Measurements from ENCODE around the gene RBM33. TPM values are rescaled to one million over a fixed set of nuclear protein-coding genes. Genes with fewer than 3 reads are reported as not detected.
A peak's percentile ranks its signal among the peaks of the same experiment; 100 is the strongest.

RBM33 gene
- total and polyA plus RNA-seq, 2 of the 4 experiments (the other 2 are of a cell fraction), result 7.3 to 10.8 TPM

- H2BK120ac ChIP-seq (ENCODE audit: low read depth, low read length), result no peak overlapping the region
- intact Hi-C loops (cut with micrococcal nuclease) (no loop called here), dilution Hi-C loops (cut with HindIII; ENCODE audit: low sequenced_read_pairs, unreplicated experiment) (no loop called here), in situ Hi-C loops (cut with MboI; ENCODE audit: low sequenced_read_pairs) (no loop called here)
- H3K79me1 ChIP-seq (ENCODE audit: low read depth in 1 of 2, low read length in 2 of 2), result no peaks in the 10 kb centered on the region
- H3K56ac ChIP-seq (ENCODE audit: extremely low read depth, insufficient read depth, low read length), result no peak overlapping the region
- 13% methylated on average over 7 of the region's 11 CpGs; no CpG with 5 or more reads in 1 of the 2 experiments for WGBS, 2 experiments (ENCODE audit: extremely low coverage in 2 of 2, insufficient read length in 1 of 2)
- H3K18ac ChIP-seq (ENCODE audit: low read depth, low read length), result no peak overlapping the region
- no peak overlapping the region for H4K5ac ChIP-seq (ENCODE audit: low read depth, low read length)
- H3K4me1 ChIP-seq (ENCODE audit: control insufficient read depth, insufficient read depth, low read length), result no peaks in the 10 kb centered on the region
- H3K9me3 ChIP-seq (ENCODE audit: control insufficient read depth, insufficient read depth, low read length), result no peaks in the 10 kb centered on the region; the same call in 1 of the 2 replicates
- no peak overlapping the region for H3K14ac ChIP-seq (replicated peaks; ENCODE audit: low read depth, low read length)
- no peak overlapping the region for H3K4me2 ChIP-seq (ENCODE audit: low read depth, low read length)
- no TSS peak for BruUV-seq (replicated peaks)
- H2BK15ac ChIP-seq (ENCODE audit: low read depth, low read length), result no peak overlapping the region
- H4K91ac ChIP-seq (ENCODE audit: insufficient read depth, low read depth, low read length), result no peak overlapping the region
- peaks cover 6% of the 10 kb centered on the region for H3K27me3 ChIP-seq (ENCODE audit: control insufficient read depth, insufficient read depth, low read length)
- peak overlapping the region; percentile 41 for H2AFZ ChIP-seq (replicated peaks; ENCODE audit: low read length, poor library complexity)
- ATAC-seq (ENCODE audit: low read depth) (no peak), DNase-seq (no peak)
- H2AK9ac ChIP-seq (replicated peaks; ENCODE audit: low read depth, low read length, poor library complexity), result no peak overlapping the region
- H3K4ac ChIP-seq (ENCODE audit: low read depth, low read length), result no peak overlapping the region
- no peak overlapping the region for H4K8ac ChIP-seq (ENCODE audit: low read depth in 2 of 2, low read length in 2 of 2)
- H3K36me3 ChIP-seq (ENCODE audit: control insufficient read depth, insufficient read depth, low read length), result no peaks in the 10 kb centered on the region
- ChIA-PET POLR2A (ENCODE audit: unreplicated experiment) (no interaction called here), CTCF (no interaction called here)
- H2AK5ac ChIP-seq (ENCODE audit: low read depth, low read length), result no peak overlapping the region
- TF ChIP-seq BHLHE40 (IDR thresholded peaks at IDR 0.05; ENCODE audit: low read depth, low read length) (no peak), ELK1 (IDR thresholded peaks at IDR 0.05; ENCODE audit: borderline replicate concordance, low read depth, low read length) (no peak), POLR2A (IDR thresholded peaks at IDR 0.05; ENCODE audit: low read depth, low read length) (no peak), NFE2L2 (IDR thresholded peaks at IDR 0.05; ENCODE audit: low read depth, low read length) (no peak), FOS (IDR thresholded peaks at IDR 0.05; ENCODE audit: low read depth, low read length) (no peak), CHD1 (IDR thresholded peaks at IDR 0.05; ENCODE audit: low read depth, low read length) (no peak), USF2 (IDR thresholded peaks at IDR 0.05; ENCODE audit: low read depth, low read length) (no peak), RFX5 (IDR thresholded peaks at IDR 0.05; ENCODE audit: low read depth, low read length) (no peak), RCOR1 (IDR thresholded peaks at IDR 0.05; ENCODE audit: insufficient replicate concordance, low read length) (no peak), MAFK (IDR thresholded peaks at IDR 0.05; ENCODE audit: low read depth, low read length) (no peak), MAZ (IDR thresholded peaks at IDR 0.05; ENCODE audit: borderline replicate concordance, low read depth, low read length) (no peak), MXI1 (IDR thresholded peaks at IDR 0.05; ENCODE audit: borderline replicate concordance, low read depth, low read length) (no peak), CEBPB (IDR thresholded peaks at IDR 0.05; ENCODE audit: low read depth, low read length) (no peak)
- H4K20me1 ChIP-seq (ENCODE audit: insufficient read depth, low read length), result no peaks in the 10 kb centered on the region
- H3K27ac ChIP-seq (ENCODE audit: insufficient read depth, low read length), result no peak overlapping the region
- H3K9ac ChIP-seq (ENCODE audit: low read depth, low read length), result no peak overlapping the region
- no peak overlapping the region for H2BK20ac ChIP-seq (ENCODE audit: low read depth, low read length)
- no peak overlapping the region for H3K4me3 ChIP-seq (ENCODE audit: insufficient read depth, low read depth, low read length)
- no peak overlapping the region for H2BK5ac ChIP-seq (ENCODE audit: low read depth, low read length, poor library complexity, severe bottlenecking)
- H3K9me1 ChIP-seq (ENCODE audit: insufficient read depth, low read length), result no peaks in the 10 kb centered on the region
- H3K23ac ChIP-seq (ENCODE audit: low read depth, low read length), result no peak overlapping the region
These were observed 33.7 kb upstream of the RBM33 start for GRCh38 chr7:155610633-155611193.
